Panc1 (cell line): ENCODE results near the gene MYDGF. TPM values are rescaled to one million over a fixed set of nuclear protein-coding genes. Genes with fewer than 3 reads are reported as not detected.

ENCODE experiments used
- ATAC-seq: fragments of 200-7000 bp; cut with Tn5 transposase; 2 replicates; pipeline ENCODE4 v1.9.1; 2020; ENCODE audit warnings: mild to moderate bottlenecking, moderate library complexity
- BruUV-seq: library from RNA; stranded (reverse); fragments of 400-500 nt; replicated peaks from 2 replicates; lab custom pipeline; 2021; lab: Mats Ljungman, UMichigan
- CTCF ChIA-PET: fragments of 300-600 bp; sonication (Branson Sonifier 250); formaldehyde crosslinking; loops from one replicate; lab custom pipeline; 2022; ENCODE audit warnings: antibody characterized with exemption; lab: Charles Lee
- POLR2A ChIA-PET: fragments of 300-600 bp; sonication (Branson Sonifier 250); formaldehyde crosslinking; loops from one replicate; lab custom pipeline; 2022; ENCODE audit warnings: antibody characterized with exemption; lab: Charles Lee
- DNase-seq: peaks from one replicate; pipeline ENCODE4 v3.0.0-alpha.2; 2010; ENCODE audit warnings: low read depth, low spot score
- H3K27ac ChIP-seq: 2 replicates; pipeline ENCODE4 v1.5.1; 2011; ENCODE audit warnings: mild to moderate bottlenecking, low read length, inconsistent platforms
- H3K27me3 ChIP-seq: fragments of 200-500 bp; sonication (Bioruptor generic); 2 replicates; pipeline ENCODE4 v1.6.0; 2014; ENCODE audit warnings: low read length, inconsistent platforms; ENCODE audit not compliant: control insufficient read depth, insufficient read depth
- H3K36me3 ChIP-seq: fragments of 200-500 bp; sonication (Bioruptor generic); 2 replicates; pipeline ENCODE4 v1.5.1; 2014; ENCODE audit warnings: inconsistent platforms, mild to moderate bottlenecking, low read length, moderate library complexity; ENCODE audit not compliant: control insufficient read depth, insufficient read depth
- H3K4me1 ChIP-seq: 2 replicates; pipeline ENCODE4 v1.5.1; 2011; ENCODE audit warnings: inconsistent platforms, mild to moderate bottlenecking, low read length, moderate library complexity; ENCODE audit not compliant: control insufficient read depth, insufficient read depth
- H3K4me3 ChIP-seq, 2 experiments: 2 replicates each; pipeline ENCODE4 v1.5.1; 2011 to 2012; ENCODE audit warnings: low read depth in 2 of 2, low read length in 2 of 2, mild to moderate bottlenecking in 2 of 2, inconsistent platforms in 1 of 2, moderate library complexity in 1 of 2
- H3K9me3 ChIP-seq: fragments of 200-500 bp; sonication (Bioruptor generic); 2 replicates; pipeline ENCODE4 v1.5.1; 2014; ENCODE audit warnings: low read depth, mild to moderate bottlenecking, inconsistent platforms, low read length, moderate library complexity; ENCODE audit not compliant: control insufficient read depth, insufficient read depth
- POLR2AphosphoS5 ChIP-seq: IDR thresholded peaks from 2 replicates; pipeline ENCODE4 v1.6.1; 2012; ENCODE audit warnings: mild to moderate bottlenecking, low read depth, low read length, moderate library complexity
- SIN3A ChIP-seq: IDR thresholded peaks from 2 replicates; pipeline ENCODE4 v1.6.1; 2012; ENCODE audit warnings: low read depth, mild to moderate bottlenecking, low read length, moderate library complexity, borderline replicate concordance; ENCODE audit not compliant: insufficient read depth
- TCF7L2 ChIP-seq: IDR thresholded peaks from 2 replicates; pipeline ENCODE4 v1.6.1; 2011; ENCODE audit warnings: mild to moderate bottlenecking, low read depth, low read length, inconsistent platforms
- in situ Hi-C: cut with HindIII; loops from 2 replicates; pipeline ENCODE4 v1.10.0; 2016; ENCODE audit warnings: low sequenced_read_pairs, low pct_unique_long_range_greater_than_20kb
- intact Hi-C: fragments of 100-400 bp; cut with micrococcal nuclease; formaldehyde crosslinking; loops from one replicate; pipeline ENCODE4 v1.10.0; 2022; ENCODE audit not compliant: unreplicated experiment
- total RNA-seq: library from RNA; stranded (reverse); gene quantifications from one replicate; pipeline ENCODE4 v1.2.1, GENCODE V29; 2021; ENCODE audit not compliant: unreplicated experiment
- TF ChIP-seq, protein P1 (sequence below): fragments of 450-650 bp; IDR thresholded peaks from 2 replicates; pipeline ENCODE4 v1.5.1; 2017; ENCODE audit warnings: mild to moderate bottlenecking
- TF ChIP-seq, protein P2 (sequence below), 2 experiments: IDR thresholded peaks; 2 replicates each; pipeline ENCODE4 v1.6.1; 2011 to 2012; ENCODE audit warnings: low read depth in 2 of 2, control low read depth in 1 of 2, low read length in 1 of 2, mild to moderate bottlenecking in 1 of 2, moderate library complexity in 1 of 2; ENCODE audit not compliant: insufficient read depth in 1 of 2

MYDGF gene
- total RNA-seq, 1 experiment from 2014 or later, result 78.1 TPM

DNA sequence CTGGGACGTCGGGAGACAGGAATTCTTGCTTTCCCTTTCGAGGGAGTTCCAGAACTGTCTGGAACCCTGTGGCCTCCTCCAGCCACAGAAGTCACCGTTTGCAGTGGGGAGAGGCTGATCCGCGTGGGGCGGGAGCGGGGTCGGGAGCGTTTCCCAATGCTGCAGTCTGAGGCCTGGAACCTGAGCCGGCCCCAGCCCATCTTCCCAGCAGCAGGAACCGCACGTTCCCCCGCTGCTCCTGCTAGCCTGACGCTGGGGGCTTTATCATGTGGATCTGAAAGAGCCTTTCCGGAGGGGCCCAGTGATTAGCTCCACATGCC lies 40.1 kb upstream of the MYDGF start:
- Histone ChIP-seq H3K4me1 (peaks cover 10% of the 10 kb centered on the region), H3K9me3 (no peaks in the 10 kb centered on the region), H3K4me3 (no peak overlapping the region), H3K36me3 (no peaks in the 10 kb centered on the region), H3K27ac (no peak overlapping the region), H3K27me3 (no peaks in the 10 kb centered on the region)
- no TSS peak for BruUV-seq
- CTCF ChIA-PET, result interaction anchor here (1.1 kb wide), 1 partner anchor 24 kb away, joined by 4 read pairs; no protein-coding TSS in a partner anchor
- intact Hi-C loops (no loop called here), in situ Hi-C loops (no loop called here)
- TF ChIP-seq, protein P1, sequence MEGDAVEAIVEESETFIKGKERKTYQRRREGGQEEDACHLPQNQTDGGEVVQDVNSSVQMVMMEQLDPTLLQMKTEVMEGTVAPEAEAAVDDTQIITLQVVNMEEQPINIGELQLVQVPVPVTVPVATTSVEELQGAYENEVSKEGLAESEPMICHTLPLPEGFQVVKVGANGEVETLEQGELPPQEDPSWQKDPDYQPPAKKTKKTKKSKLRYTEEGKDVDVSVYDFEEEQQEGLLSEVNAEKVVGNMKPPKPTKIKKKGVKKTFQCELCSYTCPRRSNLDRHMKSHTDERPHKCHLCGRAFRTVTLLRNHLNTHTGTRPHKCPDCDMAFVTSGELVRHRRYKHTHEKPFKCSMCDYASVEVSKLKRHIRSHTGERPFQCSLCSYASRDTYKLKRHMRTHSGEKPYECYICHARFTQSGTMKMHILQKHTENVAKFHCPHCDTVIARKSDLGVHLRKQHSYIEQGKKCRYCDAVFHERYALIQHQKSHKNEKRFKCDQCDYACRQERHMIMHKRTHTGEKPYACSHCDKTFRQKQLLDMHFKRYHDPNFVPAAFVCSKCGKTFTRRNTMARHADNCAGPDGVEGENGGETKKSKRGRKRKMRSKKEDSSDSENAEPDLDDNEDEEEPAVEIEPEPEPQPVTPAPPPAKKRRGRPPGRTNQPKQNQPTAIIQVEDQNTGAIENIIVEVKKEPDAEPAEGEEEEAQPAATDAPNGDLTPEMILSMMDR, result no peak
- TF ChIP-seq, protein P2, sequence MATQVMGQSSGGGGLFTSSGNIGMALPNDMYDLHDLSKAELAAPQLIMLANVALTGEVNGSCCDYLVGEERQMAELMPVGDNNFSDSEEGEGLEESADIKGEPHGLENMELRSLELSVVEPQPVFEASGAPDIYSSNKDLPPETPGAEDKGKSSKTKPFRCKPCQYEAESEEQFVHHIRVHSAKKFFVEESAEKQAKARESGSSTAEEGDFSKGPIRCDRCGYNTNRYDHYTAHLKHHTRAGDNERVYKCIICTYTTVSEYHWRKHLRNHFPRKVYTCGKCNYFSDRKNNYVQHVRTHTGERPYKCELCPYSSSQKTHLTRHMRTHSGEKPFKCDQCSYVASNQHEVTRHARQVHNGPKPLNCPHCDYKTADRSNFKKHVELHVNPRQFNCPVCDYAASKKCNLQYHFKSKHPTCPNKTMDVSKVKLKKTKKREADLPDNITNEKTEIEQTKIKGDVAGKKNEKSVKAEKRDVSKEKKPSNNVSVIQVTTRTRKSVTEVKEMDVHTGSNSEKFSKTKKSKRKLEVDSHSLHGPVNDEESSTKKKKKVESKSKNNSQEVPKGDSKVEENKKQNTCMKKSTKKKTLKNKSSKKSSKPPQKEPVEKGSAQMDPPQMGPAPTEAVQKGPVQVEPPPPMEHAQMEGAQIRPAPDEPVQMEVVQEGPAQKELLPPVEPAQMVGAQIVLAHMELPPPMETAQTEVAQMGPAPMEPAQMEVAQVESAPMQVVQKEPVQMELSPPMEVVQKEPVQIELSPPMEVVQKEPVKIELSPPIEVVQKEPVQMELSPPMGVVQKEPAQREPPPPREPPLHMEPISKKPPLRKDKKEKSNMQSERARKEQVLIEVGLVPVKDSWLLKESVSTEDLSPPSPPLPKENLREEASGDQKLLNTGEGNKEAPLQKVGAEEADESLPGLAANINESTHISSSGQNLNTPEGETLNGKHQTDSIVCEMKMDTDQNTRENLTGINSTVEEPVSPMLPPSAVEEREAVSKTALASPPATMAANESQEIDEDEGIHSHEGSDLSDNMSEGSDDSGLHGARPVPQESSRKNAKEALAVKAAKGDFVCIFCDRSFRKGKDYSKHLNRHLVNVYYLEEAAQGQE (IDR thresholded peaks at IDR 0.05; ENCODE audit: insufficient read depth in 1 of 2, low read depth in 2 of 2, low read length in 1 of 2), result no peak
- no peak for TF ChIP-seq TCF7L2
- TF ChIP-seq POLR2AphosphoS5, result no peak
- TF ChIP-seq SIN3A, result no peak
- DNase-seq (no peak), ATAC-seq (no peak)
- POLR2A ChIA-PET, result no interaction called here

DNA sequence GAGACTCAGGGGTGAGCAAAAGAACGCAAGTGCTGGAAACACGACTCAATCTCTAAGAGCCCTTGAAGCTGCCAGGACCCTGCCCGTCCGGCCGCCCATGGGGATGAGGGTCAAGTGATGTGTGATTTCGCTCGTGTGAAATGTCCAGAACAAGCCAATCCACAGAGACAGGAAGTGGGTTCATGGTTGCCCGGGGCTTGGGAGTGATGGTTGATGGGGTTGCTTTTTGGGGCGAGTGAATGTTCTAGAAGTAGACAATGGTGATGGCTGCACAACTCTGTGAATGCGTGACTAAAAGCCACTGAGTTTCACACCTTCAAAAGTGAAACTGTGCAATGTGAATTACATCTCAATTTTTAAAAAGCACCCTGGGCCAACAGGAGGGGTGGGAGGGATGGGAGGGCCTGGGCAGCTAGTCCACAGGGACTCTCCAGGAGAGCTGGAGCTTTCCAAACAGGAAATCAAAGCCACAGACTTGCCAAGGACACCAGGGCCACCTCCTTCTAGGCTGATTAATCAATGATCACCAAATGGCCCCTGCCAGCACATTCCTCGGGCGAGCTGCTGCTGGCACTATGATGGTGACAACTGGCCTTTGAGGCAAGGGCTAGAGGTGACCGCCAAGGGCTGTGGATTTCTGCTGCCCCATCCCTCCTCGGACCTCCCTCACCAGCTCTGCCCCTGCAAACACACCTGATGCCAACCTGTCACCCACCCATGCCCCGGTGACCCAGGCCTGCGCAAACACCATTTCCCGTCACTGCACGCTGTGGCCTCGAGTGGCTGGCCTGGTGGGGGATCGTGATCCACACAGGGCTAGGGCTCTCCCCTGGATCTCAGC lies 39.5 kb upstream of the MYDGF start:
- Histone ChIP-seq H3K4me3 (no peak overlapping the region), H3K27me3 (no peaks in the 10 kb centered on the region), H3K36me3 (no peaks in the 10 kb centered on the region), H3K4me1 (peaks cover 9% of the 10 kb centered on the region), H3K27ac (no peak overlapping the region), H3K9me3 (no peaks in the 10 kb centered on the region)
- in situ Hi-C loops, result no loop called here
- ChIA-PET CTCF (interaction anchor here (1.1 kb wide), 1 partner anchor 24 kb away, joined by 4 read pairs; no protein-coding TSS in a partner anchor), POLR2A (no interaction called here)
- no peak for ATAC-seq
- intact Hi-C loops, result no loop called here
- no peak for DNase-seq
- TF ChIP-seq POLR2AphosphoS5, result no peak
- TF ChIP-seq SIN3A, result no peak
- TF ChIP-seq, protein P1, result no peak
- TF ChIP-seq, protein P2 (IDR thresholded peaks at IDR 0.05; ENCODE audit: insufficient read depth in 1 of 2, low read depth in 2 of 2, low read length in 1 of 2), result no peak
- no peak for TF ChIP-seq TCF7L2
- no TSS peak for BruUV-seq
